Measurements from ENCODE around the gene REXO1. TPM values are rescaled to one million over a fixed set of nuclear protein-coding genes. Genes with fewer than 3 reads are reported as not detected.

Gene REXO1
- total RNA-seq, 4 donors from 2014 or later: 16.2 to 36.0 (median 26.1) TPM

GRCh38 chr19:1825909-1826556 lies 22.2 kb downstream of the REXO1 start:
- H3K27ac ChIP-seq (replicated peaks in 1 of 4): no peak overlapping the region
- no peak for DNase-seq (ENCODE audit: extremely low spot score)
- no peaks in the 10 kb centered on the region for H3K9me3 ChIP-seq
- no peaks in the 10 kb centered on the region for H3K27me3 ChIP-seq
- peak; percentile 88 to 92 (median 89) for TF ChIP-seq CTCF (IDR thresholded peaks at IDR 0.05)
- TF ChIP-seq POLR2A (IDR thresholded peaks at IDR 0.05; ENCODE audit: low read depth): no peak
- 25% methylated on average over 10 of the region's 15 CpGs for WGBS
- peaks cover 36 to 94% (median 91%) of the 10 kb centered on the region in 4 donors for H3K36me3 ChIP-seq
- H3K4me3 ChIP-seq: no peak overlapping the region
- intact Hi-C loops (cut with DNase I): loop anchor here (2.0 to 10.0 kb wide), 2 partner anchors 37 to 151 kb away; no protein-coding TSS in a partner anchor
- peaks cover 8 to 21% (median 16%) of the 10 kb centered on the region in 4 donors for H3K4me1 ChIP-seq

- intact Hi-C loops (cut with DNase I): loop anchor here (2.0 to 10.0 kb wide), 2 partner anchors 35 to 149 kb away; no protein-coding TSS in a partner anchor
- no peak overlapping the region for H3K27ac ChIP-seq (replicated peaks in 1 of 4)
- no peaks in the 10 kb centered on the region for H3K9me3 ChIP-seq
- no peak for DNase-seq (ENCODE audit: extremely low spot score)
- H3K4me3 ChIP-seq: no peak overlapping the region
- TF ChIP-seq CTCF (IDR thresholded peaks at IDR 0.05) (no peak), EP300 (IDR thresholded peaks at IDR 0.05) (no peak), POLR2AphosphoS5 (IDR thresholded peaks at IDR 0.05) (no peak), POLR2A (IDR thresholded peaks at IDR 0.05; ENCODE audit: low read depth) (no peak)
- H3K4me1 ChIP-seq: peaks cover 8 to 21% (median 16%) of the 10 kb centered on the region in 4 donors
- H3K36me3 ChIP-seq: peaks cover 54 to 98% (median 95%) of the 10 kb centered on the region in 4 donors
- 81% methylated on average over 14 of the region's 14 CpGs for WGBS
- H3K27me3 ChIP-seq: no peaks in the 10 kb centered on the region
Observed at GRCh38 chr19:1824252-1824622, 24.0 kb downstream of the REXO1 start.

GRCh38 chr19:1823539-1824251 lies 24.6 kb downstream of the REXO1 start:
- Histone ChIP-seq H3K36me3 (peaks cover 59 to 100% (median 96%) of the 10 kb centered on the region in 4 donors), H3K4me3 (no peak overlapping the region), H3K27ac (replicated peaks in 1 of 4) (no peak overlapping the region), H3K4me1 (peaks cover 8 to 21% (median 16%) of the 10 kb centered on the region in 4 donors), H3K27me3 (no peaks in the 10 kb centered on the region), H3K9me3 (no peaks in the 10 kb centered on the region)
- TF ChIP-seq CTCF (IDR thresholded peaks at IDR 0.05): no peak
- TF ChIP-seq POLR2A (IDR thresholded peaks at IDR 0.05; ENCODE audit: low read depth): no peak
- TF ChIP-seq POLR2AphosphoS5 (IDR thresholded peaks at IDR 0.05): no peak
- TF ChIP-seq EP300 (IDR thresholded peaks at IDR 0.05): no peak
- 92% methylated on average over 34 of the region's 36 CpGs for WGBS
- no peak for DNase-seq (ENCODE audit: extremely low spot score)
- intact Hi-C loops (cut with DNase I): loop anchor here (2.0 to 10.0 kb wide), 2 partner anchors 35 to 149 kb away; no protein-coding TSS in a partner anchor

GRCh38 chr19:1823020-1823419 lies 25.3 kb downstream of the REXO1 start:
- Histone ChIP-seq H3K4me1 (peaks cover 8 to 21% (median 16%) of the 10 kb centered on the region in 4 donors), H3K27me3 (no peaks in the 10 kb centered on the region), H3K4me3 (no peak overlapping the region), H3K9me3 (no peaks in the 10 kb centered on the region), H3K27ac (replicated peaks in 1 of 4) (no peak overlapping the region), H3K36me3 (peaks cover 64 to 100% (median 96%) of the 10 kb centered on the region in 4 donors)
- intact Hi-C loops (cut with DNase I): loop anchor here (10.0 kb wide), 1 partner anchor 148 kb away; no protein-coding TSS in a partner anchor
- TF ChIP-seq CTCF (IDR thresholded peaks at IDR 0.05): no peak
- no peak for TF ChIP-seq POLR2AphosphoS5 (IDR thresholded peaks at IDR 0.05)
- TF ChIP-seq POLR2A (IDR thresholded peaks at IDR 0.05; ENCODE audit: low read depth): no peak
- no peak for TF ChIP-seq EP300 (IDR thresholded peaks at IDR 0.05)
- WGBS: 79% methylated on average over 6 of the region's 8 CpGs
- no peak for DNase-seq (ENCODE audit: extremely low spot score)
